Right forelimb (tissue), 1 donor: ENCODE results near the gene ACACB.

Experiments used
- DNase-seq: peaks from one replicate; pipeline ENCODE4 v3.0.0-alpha.2; 2018

The ACACB gene

DNA sequence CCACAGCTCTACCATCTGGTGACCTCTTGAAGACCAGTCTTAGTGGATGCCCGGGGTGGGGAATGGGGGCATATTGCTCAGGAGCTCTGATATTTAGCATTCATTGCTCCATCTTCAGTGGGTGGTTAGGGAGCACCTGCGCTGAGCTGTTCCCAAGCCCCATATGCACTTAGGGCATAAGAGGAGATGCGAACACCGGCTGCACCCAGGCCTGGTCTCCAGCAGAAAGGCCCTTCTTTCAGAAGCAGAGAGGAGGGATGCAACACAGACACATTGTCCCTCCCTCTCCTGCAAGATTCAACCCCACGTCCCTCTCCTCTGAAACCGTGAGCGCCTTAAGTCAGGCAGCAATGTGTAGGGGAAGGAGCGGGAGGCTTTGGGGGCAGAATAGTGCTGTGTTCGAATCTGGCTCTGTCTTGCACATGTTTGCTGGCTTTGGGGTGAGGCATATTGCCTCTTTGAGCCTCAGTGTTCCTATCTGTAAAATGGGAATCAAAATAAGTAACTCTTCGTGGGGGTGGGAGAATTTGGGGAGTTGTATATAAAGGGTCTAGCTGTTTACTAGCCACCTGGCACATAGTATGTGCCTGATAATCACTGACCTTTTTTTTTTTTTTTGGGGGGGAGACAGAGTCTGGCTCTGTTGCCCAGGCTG, 105.0 kb downstream of the ACACB start:
- DNase-seq = no peak

DNA sequence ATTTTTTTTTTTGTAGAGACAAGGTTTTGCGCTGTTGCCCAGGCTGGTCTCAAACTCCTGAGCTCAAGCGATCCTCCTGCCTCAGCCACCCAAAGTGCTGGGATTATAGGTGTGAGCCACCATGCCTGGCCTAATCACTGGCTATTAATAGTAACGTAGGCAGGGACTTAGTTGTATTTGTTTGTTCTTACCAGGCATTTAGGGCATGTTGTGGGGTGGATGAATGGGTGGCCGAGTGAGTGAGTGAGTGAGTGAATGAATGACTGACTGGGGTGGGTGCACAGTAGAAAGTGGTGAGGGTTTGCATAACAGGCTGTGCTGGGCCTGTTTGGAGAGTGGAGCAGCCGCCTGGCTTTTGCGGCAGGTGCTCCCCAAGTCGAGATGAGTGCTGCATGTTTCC, 105.7 kb downstream of the ACACB start:
- no peak for DNase-seq

DNA sequence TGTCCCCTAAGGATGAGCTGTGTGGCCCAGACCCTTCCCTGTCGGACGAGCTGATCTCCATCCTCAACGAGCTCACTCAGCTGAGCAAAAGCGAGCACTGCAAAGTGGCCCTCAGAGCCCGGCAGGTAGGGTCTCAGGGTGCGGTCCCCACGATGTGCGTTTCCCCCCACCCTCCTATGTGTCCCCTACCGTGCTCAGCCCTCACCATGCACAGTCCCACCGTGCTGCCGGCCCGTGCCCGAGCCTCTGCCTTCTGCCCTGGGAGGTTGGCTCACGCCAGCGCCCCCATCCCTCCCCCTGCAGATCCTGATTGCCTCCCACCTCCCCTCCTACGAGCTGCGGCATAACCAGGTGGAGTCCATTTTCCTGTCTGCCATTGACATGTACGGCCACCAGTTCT, 106.1 kb downstream of the ACACB start:
- no peak for DNase-seq

DNA sequence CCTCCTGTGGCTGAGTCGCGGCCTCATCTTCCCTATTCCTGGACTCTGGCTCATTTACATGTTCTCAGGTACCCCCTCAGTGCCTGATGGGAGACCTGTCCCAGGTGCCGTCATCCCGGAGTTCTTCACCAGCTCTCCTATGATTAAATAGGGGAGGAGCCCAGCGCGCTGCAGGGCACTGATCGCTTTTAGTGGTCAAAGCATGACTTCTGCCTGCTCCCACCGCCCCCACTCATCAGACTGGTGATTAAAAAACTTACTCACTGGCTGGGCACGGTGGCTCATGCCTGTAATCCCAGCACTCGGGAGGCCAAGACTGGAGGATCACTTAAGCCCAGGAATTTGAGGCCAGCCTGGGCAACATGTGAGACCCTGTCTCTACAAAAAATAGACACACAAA, 106.8 kb downstream of the ACACB start:
- no peak for DNase-seq

DNA sequence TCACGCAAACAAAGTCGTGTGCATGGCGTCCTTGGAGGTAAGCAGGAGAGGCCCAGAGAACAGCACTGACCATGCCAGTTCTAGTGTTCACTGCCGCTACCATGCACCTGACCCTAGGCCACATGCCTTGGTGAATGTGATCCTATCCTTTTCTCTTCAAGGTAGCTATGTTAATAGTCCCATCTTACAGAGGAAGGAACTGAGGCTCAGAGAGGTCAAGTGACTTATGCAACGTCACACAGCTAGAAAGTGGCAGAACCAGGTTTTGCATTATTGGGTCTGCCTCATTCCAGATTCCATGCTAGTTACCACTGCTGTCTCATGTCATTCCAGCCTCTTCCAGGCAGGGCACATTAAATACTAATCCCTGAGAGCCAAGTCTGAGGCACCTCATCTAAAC, 107.5 kb downstream of the ACACB start:
- DNase-seq = no peak

DNA sequence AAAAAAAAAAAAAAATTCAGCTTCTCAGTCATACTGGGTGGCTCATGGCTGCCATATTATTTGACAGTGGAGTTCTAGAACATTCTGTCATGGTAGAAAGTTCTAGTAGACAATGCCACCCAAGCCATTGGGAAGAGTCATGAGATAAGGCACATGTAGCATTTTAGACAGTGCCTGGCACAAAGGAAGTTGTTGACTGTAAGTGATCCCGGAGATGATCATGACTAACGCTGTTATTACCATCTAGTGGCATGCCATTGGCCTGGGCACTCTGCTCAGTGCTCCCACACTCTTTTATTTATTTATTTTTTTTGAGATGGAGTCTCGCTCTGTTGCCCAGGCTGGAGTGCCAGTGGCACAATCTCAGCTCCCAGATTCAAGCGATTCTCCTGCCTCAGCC, 112.3 kb downstream of the ACACB start:
- no peak for DNase-seq

DNA sequence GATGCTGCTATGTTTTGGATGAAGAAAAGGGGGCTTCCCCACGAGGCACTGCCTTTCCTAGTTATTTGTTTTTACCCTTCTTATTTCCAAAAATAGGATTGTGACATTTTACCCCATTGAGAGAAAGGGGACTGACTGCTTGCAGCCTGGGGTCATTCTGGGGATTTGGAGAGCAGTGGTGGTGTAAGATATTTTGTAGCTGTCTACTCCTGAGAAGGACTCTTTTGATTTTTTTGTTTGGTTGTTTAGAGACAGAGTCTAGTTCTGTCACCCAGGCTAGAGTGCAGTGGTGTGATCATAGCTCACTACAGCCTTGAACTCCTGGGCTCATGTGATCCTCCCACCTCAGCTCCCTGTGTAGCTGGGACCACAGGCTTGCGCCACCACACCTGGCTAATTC, 113.8 kb downstream of the ACACB start:
- DNase-seq = no peak

DNA sequence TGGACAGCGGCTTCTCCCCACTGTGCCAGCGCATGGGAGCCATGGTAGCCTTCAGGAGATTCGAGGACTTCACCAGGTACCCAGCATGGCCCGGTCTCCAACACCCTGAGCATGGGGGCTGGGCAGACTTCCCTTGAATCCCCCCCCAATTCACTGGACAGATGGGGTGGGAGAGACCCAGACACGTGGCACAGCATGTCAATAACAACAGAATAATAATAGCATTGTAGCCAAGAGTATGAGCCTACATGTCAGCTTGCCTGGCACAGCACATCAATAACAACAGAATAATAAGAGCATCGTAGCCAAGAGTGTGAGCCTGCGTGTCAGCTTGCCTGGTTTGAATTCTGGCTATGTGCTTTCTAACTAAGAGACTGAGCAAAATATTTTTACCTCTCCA, 116.3 kb downstream of the ACACB start:
- no peak for DNase-seq

DNA sequence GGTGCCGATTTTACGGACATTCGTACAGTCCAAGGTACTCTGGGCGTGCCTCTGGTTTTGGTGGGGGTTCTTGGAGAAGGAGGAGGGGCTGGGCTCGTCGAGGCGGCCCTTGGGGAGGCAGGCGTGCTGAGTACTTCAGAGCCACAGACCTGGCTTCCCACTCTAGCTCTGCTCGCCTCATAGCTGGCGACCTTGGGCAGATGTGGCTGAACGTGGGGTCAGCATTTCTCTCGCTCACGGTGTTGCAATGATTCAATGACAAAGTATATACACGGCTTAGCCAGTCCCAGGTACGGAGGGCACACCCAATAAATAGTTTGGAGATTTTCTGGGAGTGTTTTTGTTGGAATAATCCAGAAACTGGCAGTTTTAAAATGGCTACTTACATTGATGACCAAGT, 117.6 kb downstream of the ACACB start:
- no peak for DNase-seq

DNA sequence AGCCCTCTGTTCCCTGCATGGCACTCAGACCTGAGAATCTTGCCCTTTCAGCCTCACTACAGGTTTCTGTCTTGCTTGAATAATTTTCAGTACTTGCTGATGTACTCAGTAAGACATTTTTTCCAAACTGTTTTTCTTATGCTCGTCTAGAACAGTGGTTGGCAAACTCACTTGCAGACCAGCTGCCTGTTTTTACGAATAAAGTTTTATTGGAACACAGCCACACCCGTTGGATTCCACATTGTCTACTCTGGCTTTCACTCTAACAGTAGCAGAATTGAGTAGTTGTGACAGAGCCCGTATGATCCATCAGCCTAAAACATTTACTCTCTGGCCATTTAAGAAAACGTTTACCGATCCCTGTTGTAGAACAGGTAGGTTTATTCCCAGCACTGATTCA, 119.9 kb downstream of the ACACB start:
- DNase-seq = no peak

DNA sequence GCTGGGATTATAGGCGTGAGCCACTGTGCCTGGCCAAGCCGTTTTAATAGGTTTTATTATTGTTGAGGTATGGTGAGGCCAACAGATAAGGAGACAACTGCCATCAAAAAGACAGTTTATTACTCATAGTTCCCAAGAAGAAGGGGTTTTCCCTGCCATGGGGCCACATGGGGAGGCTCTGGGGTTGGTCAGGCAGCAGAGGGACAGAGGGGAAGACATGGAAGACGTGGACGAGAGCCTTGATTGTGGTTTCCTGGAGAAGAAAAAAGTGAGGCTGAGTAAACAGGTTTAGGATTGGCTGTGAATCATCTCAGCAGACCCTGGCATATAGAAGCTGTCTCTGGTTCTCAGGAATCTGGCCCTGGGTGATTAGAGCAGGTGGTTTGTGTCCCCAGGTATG, 122.8 kb downstream of the ACACB start:
- DNase-seq = no peak

DNA sequence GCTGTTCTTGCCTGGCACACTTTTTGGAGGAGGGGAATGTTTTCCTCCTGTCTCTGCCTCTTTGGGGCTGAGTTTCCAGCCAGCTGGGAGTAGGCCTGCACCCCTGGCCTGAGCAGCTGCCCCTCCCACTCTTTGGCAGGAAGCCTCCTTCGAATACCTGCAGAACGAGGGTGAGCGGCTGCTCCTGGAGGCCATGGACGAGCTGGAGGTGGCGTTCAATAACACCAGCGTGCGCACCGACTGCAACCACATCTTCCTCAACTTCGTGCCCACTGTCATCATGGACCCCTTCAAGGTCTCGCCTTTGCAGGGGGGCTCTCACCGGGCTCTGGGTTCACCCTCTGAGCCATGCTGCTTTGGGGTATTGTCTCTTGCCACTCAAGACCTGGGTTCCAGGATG, 123.3 kb downstream of the ACACB start:
- no peak for DNase-seq

DNA sequence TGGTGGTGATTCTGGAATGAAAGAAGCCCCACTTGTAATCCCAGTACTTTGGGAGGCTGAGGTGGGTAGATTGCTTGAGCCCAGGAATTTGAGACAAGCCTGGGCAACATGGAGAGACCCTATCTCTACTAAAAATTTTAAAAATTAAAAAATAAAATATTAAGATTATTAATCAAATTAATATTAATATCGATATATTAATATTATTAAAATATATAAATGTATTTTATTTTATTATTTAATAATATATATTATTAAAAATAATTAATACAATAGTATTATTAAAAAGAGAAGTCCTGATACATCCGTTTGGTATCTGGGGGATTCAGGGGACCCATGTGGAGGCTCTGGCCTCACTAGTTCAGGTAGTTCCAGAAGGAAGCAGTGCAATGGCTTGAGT, 124.0 kb downstream of the ACACB start:
- no peak for DNase-seq

DNA sequence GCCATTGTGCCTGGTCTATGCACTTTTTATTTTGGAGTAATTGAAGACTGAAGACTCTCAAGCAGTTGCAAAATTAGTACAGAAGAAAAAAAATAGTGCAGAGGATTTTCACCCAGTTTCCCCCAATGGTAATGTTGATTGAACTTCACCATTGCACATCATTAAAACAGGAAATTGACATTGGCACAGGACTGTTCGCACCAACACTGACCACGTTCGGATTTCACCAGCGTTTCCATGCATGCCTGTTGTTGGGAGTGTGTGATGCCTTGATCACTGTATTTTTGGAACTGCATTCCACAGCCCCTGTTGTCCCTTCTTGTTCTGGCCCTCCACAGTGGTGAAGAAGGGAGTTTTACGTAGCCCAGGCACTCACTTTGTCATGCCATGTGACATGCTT, 125.5 kb downstream of the ACACB start:
- no peak for DNase-seq

DNA sequence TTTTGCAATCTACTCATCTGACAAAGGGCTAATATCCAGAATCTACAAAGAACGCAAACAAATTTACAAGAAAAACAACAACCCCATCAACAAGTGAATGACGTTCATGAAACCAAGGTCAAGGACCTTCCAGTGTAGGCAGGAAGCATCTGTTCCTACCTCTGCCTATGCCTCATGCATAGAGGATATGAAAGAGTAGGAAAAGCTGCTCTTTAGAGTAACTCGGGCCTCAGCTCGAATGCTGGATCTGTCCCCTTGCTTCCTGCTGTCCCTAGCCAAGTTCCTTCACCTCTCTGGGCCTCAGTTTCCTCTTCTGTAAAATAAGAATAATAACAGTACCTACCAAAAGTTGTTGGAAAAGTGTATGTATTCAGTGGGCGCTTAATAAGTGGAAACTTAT, 127.7 kb downstream of the ACACB start:
- no peak for DNase-seq

DNA sequence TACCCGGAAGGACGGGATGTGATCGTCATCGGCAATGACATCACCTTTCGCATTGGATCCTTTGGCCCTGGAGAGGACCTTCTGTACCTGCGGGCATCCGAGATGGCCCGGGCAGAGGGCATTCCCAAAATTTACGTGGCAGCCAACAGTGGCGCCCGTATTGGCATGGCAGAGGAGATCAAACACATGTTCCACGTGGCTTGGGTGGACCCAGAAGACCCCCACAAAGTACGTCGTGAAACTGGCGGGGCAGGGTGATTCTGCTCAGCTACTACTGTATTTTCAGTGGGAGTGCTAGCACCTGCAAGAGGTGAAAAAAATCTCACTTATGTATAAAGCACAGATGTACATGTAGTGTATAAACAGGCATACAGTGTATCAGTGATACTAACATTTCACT, 129.8 kb downstream of the ACACB start:
- no peak for DNase-seq

DNA sequence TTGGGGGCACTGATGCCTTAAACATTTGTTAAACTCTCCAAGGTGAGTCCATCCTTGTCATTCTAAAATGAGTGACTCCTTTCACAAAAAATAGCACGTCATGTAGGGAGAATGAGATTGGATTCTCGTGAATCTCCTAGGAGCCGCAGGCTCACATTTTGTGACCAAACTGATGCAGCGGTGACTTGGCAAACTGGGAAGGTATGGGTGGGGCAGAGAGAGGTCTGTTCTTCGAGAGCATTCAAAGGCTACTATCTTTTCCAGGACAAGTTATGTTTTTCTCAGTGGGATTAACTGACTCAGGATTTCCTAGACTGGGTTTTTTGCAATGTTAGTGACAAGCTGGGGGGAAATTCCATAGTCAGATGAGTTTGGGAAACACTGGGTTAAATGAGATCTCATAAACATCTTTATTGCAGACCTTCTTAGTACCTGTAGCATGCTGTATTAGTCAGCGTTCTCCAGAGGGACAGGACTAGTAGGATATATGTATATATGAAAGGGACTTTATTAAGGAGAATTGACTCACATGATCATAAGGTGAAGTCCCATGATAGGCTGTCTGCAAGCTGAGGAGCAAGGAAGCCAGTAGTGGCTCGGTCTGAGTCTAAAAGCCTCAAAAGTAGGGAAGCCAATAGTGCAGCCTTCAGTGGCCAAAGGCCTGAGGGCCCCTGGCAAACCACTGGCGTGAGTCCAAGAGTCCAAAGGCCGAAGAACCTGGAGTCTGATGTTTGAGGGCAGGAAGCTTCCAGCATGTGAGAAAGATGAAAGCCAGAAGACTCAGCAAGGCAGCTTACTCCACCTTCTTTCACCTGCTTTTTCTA, 131.7 kb downstream of the ACACB start:
- no peak for DNase-seq

DNA sequence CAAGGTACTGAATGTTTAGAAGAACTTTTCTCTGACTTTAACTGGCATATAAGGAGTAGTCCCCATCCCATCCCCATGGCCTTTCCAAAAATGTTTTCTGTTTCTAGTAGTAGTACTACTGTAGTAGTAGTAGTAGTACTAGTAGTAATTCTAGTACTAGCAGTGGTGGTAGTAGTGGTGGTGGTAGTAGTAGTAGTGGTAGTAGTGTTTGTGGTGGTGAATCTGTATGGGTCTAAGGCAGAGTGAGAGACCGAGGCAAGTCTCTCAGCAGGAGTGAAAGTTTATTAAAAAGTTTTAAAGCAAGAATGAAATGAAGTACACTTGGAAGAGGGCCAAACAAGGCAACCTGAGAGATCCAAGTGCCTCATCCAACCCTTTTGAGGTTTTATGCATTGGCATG, 134.1 kb downstream of the ACACB start:
- DNase-seq = no peak

DNA sequence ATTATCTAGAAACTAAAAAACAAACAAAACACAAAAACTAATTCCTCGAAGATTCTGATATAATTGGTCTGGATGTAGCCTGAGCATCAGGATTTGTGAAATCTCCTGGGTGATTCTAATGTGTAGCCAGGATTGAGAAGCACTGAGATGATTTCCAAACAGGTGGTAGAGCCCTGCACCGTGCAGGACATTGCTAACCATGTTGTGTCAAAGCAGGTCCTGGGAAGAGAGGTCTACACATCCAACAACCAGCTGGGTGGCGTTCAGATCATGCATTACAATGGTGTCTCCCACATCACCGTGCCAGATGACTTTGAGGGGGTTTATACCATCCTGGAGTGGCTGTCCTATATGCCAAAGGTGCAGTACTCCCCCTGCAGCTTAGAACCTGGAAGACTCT, 136.4 kb downstream of the ACACB start:
- DNase-seq = no peak

DNA sequence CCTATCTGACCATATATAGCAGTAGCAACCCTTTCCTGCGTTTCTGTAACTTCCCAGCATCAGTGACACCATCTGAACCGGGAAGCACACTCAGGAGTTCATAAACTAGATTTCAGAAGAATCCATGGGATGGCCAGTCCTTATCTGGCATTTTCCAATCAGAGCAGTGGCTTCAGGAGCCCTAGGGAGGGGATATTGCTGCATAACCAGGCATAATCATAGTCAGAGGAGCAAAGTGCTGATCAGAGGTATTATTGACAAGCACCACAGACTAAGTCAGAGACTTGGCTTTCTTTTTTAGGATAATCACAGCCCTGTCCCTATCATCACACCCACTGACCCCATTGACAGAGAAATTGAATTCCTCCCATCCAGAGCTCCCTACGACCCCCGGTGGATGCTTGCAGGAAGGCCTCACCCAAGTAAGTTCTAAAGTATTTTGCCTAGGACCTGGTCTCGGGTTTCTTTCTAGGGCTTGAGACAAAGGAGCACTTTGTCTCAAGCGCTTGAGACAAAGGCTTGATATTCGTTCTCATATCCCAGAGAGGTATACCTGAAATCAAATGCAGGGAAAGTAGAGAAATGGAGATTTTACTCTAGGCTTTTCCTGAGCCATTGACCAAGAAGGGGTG, 137.6 kb downstream of the ACACB start:
- no peak for DNase-seq

DNA sequence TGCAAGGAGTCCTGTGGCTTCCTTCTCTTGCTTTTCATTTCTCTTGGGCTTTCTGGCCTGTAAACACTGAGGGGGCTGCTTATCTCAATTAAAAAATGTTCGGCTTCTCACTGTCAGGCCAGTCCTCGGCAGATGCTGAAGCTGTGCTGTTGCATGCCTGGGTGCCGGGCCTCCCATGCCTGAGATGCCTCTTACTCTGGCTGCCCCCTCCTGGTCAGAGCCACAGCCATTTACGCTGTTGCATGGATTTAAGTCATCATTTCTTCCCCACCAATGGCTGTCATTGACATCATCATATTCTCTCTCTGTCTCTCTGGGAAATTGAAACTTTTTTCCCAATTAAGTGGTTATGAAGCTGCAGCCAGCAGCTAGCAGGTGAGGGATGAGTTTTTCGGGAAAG, 139.0 kb downstream of the ACACB start:
- DNase-seq = no peak

DNA sequence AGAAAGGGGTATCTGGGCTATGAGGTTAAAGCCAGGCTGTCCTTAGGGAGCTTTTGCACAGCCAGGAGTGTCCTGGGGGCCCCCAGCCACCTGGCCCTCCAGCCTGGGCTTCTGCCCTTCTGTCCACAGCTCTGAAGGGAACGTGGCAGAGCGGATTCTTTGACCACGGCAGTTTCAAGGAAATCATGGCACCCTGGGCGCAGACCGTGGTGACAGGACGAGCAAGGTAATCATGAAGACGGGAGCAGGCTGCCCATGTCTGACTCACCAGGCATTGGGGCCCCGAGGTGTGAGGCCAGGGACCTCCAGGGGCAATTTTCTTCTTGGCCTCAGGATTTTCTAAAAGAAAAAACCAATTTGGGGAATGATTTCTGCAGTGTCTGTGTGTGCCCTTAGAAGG, 139.6 kb downstream of the ACACB start:
- no peak for DNase-seq

DNA sequence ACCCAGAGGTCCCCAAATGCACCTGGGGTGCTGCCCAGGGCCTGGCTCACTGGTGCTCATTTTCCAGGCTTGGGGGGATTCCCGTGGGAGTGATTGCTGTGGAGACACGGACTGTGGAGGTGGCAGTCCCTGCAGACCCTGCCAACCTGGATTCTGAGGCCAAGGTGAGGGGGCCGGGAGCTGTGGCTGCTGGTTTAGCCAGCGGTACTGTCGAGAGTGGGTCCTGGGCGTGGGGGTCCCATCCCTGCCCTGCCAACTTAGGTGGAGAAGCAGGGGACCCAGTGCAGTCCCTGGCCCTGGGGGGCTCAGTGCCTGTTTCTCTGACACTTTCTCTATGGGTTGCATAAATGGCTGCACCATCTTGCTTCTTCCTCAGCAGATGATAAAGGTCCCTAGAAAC, 141.8 kb downstream of the ACACB start:
- DNase-seq = no peak
